Measurements from ENCODE around the gene AMELX. TPM values are rescaled to one million over a fixed set of nuclear protein-coding genes. Genes with fewer than 3 reads are reported as not detected.

Gene AMELX
- total RNA-seq, 1 experiment from 2014 or later, result not detected

- DNase-seq (ENCODE audit: low read depth, low spot score), result no peak
- Histone ChIP-seq H3K36me3 (ENCODE audit: control insufficient read depth, insufficient read depth, low read length) (no peaks in the 10 kb centered on the region), H3K4me1 (ENCODE audit: control insufficient read depth, insufficient read depth, low read length) (no peaks in the 10 kb centered on the region), H3K9me3 (ENCODE audit: control insufficient read depth, insufficient read depth, low read depth, low read length) (no peaks in the 10 kb centered on the region), H3K27me3 (ENCODE audit: control insufficient read depth, insufficient read depth, low read length) (no peaks in the 10 kb centered on the region), H3K4me3 (ENCODE audit: low read depth in 2 of 2, low read length in 2 of 2) (no peak overlapping the region), H3K27ac (ENCODE audit: low read length) (no peak overlapping the region)
- intact Hi-C loops (cut with micrococcal nuclease; ENCODE audit: unreplicated experiment), result no loop called here
- in situ Hi-C loops (cut with HindIII; ENCODE audit: low pct_unique_long_range_greater_than_20kb, low sequenced_read_pairs), result no loop called here
- TF ChIP-seq TCF7L2 (IDR thresholded peaks at IDR 0.05; ENCODE audit: low read depth, low read length) (no peak), REST (IDR thresholded peaks at IDR 0.05; ENCODE audit: insufficient read depth in 1 of 2, low read depth in 2 of 2, low read length in 1 of 2) (no peak), POLR2AphosphoS5 (IDR thresholded peaks at IDR 0.05; ENCODE audit: low read depth, low read length) (no peak)
- BruUV-seq (replicated peaks), result no TSS peak
- ChIA-PET POLR2A (no interaction called here), CTCF (no interaction called here)
- ATAC-seq, result no peak
Measured at GRCh38 chrX:11298600-11298999, 5.4 kb downstream of the AMELX start.

GRCh38 chrX:11304829-11305228 is 11.6 kb downstream of the AMELX start:
- intact Hi-C loops (cut with micrococcal nuclease; ENCODE audit: unreplicated experiment), result no loop called here
- in situ Hi-C loops (cut with HindIII; ENCODE audit: low pct_unique_long_range_greater_than_20kb, low sequenced_read_pairs), result no loop called here
- Histone ChIP-seq H3K27me3 (ENCODE audit: control insufficient read depth, insufficient read depth, low read length) (no peaks in the 10 kb centered on the region), H3K4me3 (ENCODE audit: low read depth in 2 of 2, low read length in 2 of 2) (no peak overlapping the region), H3K36me3 (ENCODE audit: control insufficient read depth, insufficient read depth, low read length) (no peaks in the 10 kb centered on the region), H3K9me3 (ENCODE audit: control insufficient read depth, insufficient read depth, low read depth, low read length) (no peaks in the 10 kb centered on the region), H3K27ac (ENCODE audit: low read length) (no peak overlapping the region), H3K4me1 (ENCODE audit: control insufficient read depth, insufficient read depth, low read length) (no peaks in the 10 kb centered on the region)
- TF ChIP-seq REST (IDR thresholded peaks at IDR 0.05; ENCODE audit: insufficient read depth in 1 of 2, low read depth in 2 of 2, low read length in 1 of 2), result no peak
- TF ChIP-seq SIN3A (IDR thresholded peaks at IDR 0.05; ENCODE audit: borderline replicate concordance, insufficient read depth, low read depth, low read length), result no peak
- TF ChIP-seq POLR2AphosphoS5 (IDR thresholded peaks at IDR 0.05; ENCODE audit: low read depth, low read length), result no peak
- no peak for TF ChIP-seq TCF7L2 (IDR thresholded peaks at IDR 0.05; ENCODE audit: low read depth, low read length)
- TF ChIP-seq CTCF (IDR thresholded peaks at IDR 0.05), result no peak
- POLR2A ChIA-PET, result no interaction called here
- DNase-seq (ENCODE audit: low read depth, low spot score), result no peak
- CTCF ChIA-PET, result no interaction called here
- no TSS peak for BruUV-seq (replicated peaks)
- no peak for ATAC-seq
